Measurements from ENCODE around the gene LY86. TPM values are rescaled to one million over a fixed set of nuclear protein-coding genes. Genes with fewer than 3 reads are reported as not detected.

Gene LY86
- total and polyA plus RNA-seq, 10 of the 15 experiments (the other 5 are each of a cell fraction or from before 2014, with no cell fraction given), result 68.2 to 457 (median 128) TPM

GRCh38 chr6:6643398-6643797 lies 54.9 kb downstream of the LY86 start (continued):
- TF ChIP-seq EGR1 (IDR thresholded peaks at IDR 0.05; ENCODE audit: borderline replicate concordance in 1 of 2, low read depth in 2 of 2, low read length in 2 of 2), result no peak
- TF ChIP-seq MTA2 (IDR thresholded peaks at IDR 0.05; ENCODE audit: low read depth), result peak; percentile 88
- TF ChIP-seq, protein P1, sequence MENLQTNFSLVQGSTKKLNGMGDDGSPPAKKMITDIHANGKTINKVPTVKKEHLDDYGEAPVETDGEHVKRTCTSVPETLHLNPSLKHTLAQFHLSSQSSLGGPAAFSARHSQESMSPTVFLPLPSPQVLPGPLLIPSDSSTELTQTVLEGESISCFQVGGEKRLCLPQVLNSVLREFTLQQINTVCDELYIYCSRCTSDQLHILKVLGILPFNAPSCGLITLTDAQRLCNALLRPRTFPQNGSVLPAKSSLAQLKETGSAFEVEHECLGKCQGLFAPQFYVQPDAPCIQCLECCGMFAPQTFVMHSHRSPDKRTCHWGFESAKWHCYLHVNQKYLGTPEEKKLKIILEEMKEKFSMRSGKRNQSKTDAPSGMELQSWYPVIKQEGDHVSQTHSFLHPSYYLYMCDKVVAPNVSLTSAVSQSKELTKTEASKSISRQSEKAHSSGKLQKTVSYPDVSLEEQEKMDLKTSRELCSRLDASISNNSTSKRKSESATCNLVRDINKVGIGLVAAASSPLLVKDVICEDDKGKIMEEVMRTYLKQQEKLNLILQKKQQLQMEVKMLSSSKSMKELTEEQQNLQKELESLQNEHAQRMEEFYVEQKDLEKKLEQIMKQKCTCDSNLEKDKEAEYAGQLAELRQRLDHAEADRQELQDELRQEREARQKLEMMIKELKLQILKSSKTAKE (IDR thresholded peaks at IDR 0.05; ENCODE audit: low read depth, poor library complexity, severe bottlenecking), result peak; percentile 82
- TF ChIP-seq, protein P2, sequence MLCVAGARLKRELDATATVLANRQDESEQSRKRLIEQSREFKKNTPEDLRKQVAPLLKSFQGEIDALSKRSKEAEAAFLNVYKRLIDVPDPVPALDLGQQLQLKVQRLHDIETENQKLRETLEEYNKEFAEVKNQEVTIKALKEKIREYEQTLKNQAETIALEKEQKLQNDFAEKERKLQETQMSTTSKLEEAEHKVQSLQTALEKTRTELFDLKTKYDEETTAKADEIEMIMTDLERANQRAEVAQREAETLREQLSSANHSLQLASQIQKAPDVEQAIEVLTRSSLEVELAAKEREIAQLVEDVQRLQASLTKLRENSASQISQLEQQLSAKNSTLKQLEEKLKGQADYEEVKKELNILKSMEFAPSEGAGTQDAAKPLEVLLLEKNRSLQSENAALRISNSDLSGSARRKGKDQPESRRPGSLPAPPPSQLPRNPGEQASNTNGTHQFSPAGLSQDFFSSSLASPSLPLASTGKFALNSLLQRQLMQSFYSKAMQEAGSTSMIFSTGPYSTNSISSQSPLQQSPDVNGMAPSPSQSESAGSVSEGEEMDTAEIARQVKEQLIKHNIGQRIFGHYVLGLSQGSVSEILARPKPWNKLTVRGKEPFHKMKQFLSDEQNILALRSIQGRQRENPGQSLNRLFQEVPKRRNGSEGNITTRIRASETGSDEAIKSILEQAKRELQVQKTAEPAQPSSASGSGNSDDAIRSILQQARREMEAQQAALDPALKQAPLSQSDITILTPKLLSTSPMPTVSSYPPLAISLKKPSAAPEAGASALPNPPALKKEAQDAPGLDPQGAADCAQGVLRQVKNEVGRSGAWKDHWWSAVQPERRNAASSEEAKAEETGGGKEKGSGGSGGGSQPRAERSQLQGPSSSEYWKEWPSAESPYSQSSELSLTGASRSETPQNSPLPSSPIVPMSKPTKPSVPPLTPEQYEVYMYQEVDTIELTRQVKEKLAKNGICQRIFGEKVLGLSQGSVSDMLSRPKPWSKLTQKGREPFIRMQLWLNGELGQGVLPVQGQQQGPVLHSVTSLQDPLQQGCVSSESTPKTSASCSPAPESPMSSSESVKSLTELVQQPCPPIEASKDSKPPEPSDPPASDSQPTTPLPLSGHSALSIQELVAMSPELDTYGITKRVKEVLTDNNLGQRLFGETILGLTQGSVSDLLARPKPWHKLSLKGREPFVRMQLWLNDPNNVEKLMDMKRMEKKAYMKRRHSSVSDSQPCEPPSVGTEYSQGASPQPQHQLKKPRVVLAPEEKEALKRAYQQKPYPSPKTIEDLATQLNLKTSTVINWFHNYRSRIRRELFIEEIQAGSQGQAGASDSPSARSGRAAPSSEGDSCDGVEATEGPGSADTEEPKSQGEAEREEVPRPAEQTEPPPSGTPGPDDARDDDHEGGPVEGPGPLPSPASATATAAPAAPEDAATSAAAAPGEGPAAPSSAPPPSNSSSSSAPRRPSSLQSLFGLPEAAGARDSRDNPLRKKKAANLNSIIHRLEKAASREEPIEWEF (IDR thresholded peaks at IDR 0.05; ENCODE audit: insufficient replicate concordance, low read depth, low read length), result no peak
- TF ChIP-seq MYB (IDR thresholded peaks at IDR 0.05; ENCODE audit: borderline replicate concordance, low read depth, low read length), result no peak
- no peak for TF ChIP-seq HSF1 (IDR thresholded peaks at IDR 0.05; ENCODE audit: low read depth, low read length)
- TF ChIP-seq, protein P3, sequence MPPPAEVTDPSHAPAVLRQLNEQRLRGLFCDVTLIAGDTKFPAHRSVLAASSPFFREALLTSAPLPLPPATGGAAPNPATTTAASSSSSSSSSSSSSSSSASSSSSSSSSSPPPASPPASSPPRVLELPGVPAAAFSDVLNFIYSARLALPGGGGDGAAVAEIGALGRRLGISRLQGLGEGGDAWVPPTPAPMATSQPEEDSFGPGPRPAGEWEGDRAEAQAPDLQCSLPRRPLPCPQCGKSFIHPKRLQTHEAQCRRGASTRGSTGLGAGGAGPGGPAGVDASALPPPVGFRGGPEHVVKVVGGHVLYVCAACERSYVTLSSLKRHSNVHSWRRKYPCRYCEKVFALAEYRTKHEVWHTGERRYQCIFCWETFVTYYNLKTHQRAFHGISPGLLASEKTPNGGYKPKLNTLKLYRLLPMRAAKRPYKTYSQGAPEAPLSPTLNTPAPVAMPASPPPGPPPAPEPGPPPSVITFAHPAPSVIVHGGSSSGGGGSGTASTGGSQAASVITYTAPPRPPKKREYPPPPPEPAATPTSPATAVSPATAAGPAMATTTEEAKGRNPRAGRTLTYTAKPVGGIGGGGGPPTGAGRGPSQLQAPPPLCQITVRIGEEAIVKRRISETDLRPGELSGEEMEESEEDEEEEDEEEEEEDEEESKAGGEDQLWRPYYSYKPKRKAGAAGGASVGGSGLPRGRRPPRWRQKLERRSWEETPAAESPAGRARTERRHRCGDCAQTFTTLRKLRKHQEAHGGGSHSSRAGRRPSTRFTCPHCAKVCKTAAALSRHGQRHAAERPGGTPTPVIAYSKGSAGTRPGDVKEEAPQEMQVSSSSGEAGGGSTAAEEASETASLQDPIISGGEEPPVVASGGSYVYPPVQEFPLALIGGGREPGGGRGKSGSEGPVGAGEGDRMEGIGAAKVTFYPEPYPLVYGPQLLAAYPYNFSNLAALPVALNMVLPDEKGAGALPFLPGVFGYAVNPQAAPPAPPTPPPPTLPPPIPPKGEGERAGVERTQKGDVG (CRISPR knock-in tag; IDR thresholded peaks at IDR 0.05), result no peak
- TF ChIP-seq KDM1A (IDR thresholded peaks at IDR 0.05; ENCODE audit: borderline replicate concordance), result no peak
- peak; percentile 70; the same call in 1 of the 2 replicates for TF ChIP-seq BACH1 (IDR thresholded peaks at IDR 0.05; ENCODE audit: borderline replicate concordance)

Measured in GM12878 (cell line).